MM.1S (cell line): Measurements from ENCODE around the gene ZNF367.
"Not testable (repeated sequence)": the region's sequence is repeated elsewhere in the genome, so short reads cannot be mapped to it uniquely, and the experiment has no call there.

Source experiments
- DNase-seq: peaks from one replicate; pipeline ENCODE4 v3.0.0-alpha.2; 2015
- H2AFZ ChIP-seq: fragments of 300-600 bp; sonication (generic); 2 replicates; pipeline ENCODE4 v1.6.0; 2016; ENCODE audit warnings: antibody characterized with exemption, low read length
- H3F3A ChIP-seq: fragments of 300-600 bp; sonication (generic); 2 replicates; pipeline ENCODE4 v1.6.1; 2016; ENCODE audit warnings: mild to moderate bottlenecking, antibody characterized with exemption, low read length, moderate library complexity, mixed read lengths; ENCODE audit not compliant: insufficient read depth
- H3K27ac ChIP-seq: fragments of 300-600 bp; sonication (generic); 2 replicates; pipeline ENCODE4 v1.5.1; 2016; ENCODE audit warnings: mild to moderate bottlenecking, low read length
- H3K27me3 ChIP-seq: fragments of 300-600 bp; sonication (generic); replicated peaks from 2 replicates; pipeline ENCODE4 v1.6.0; 2016; ENCODE audit warnings: low read length; ENCODE audit not compliant: insufficient read depth
- H3K36me3 ChIP-seq: fragments of 300-600 bp; sonication (generic); replicated peaks from 2 replicates; pipeline ENCODE4 v1.6.1; 2016; ENCODE audit warnings: mild to moderate bottlenecking, low read length, mixed read lengths; ENCODE audit not compliant: insufficient read depth
- H3K4me1 ChIP-seq: fragments of 300-600 bp; sonication (generic); 2 replicates; pipeline ENCODE4 v1.6.1; 2016; ENCODE audit warnings: low read length, mixed read lengths
- H3K4me2 ChIP-seq: fragments of 300-600 bp; sonication (generic); 2 replicates; pipeline ENCODE4 v1.6.0; 2016; ENCODE audit warnings: low read depth, low read length
- H3K4me3 ChIP-seq: fragments of 300-600 bp; sonication (generic); 2 replicates; pipeline ENCODE4 v1.5.1; 2016; ENCODE audit warnings: low read length, mixed read lengths
- H3K79me2 ChIP-seq: fragments of 300-600 bp; sonication (generic); 2 replicates; pipeline ENCODE4 v1.6.1; 2016; ENCODE audit warnings: mixed run types, low read length, mixed read lengths
- H3K9ac ChIP-seq: fragments of 300-600 bp; sonication (generic); 2 replicates; pipeline ENCODE4 v1.6.1; 2016; ENCODE audit warnings: low read length, mixed read lengths
- H3K9me2 ChIP-seq: fragments of 300-600 bp; sonication (generic); replicated peaks from 2 replicates; pipeline ENCODE4 v1.6.1; 2016; ENCODE audit warnings: mild to moderate bottlenecking, low read length, mixed read lengths; ENCODE audit not compliant: insufficient read depth
- H3K9me3 ChIP-seq: fragments of 300-600 bp; sonication (generic); replicated peaks from 2 replicates; pipeline ENCODE4 v1.6.1; 2016; ENCODE audit warnings: mild to moderate bottlenecking, low read length, mixed read lengths; ENCODE audit not compliant: insufficient read depth
- H4K20me1 ChIP-seq: fragments of 300-600 bp; sonication (generic); 2 replicates; pipeline ENCODE4 v1.6.1; 2016; ENCODE audit warnings: mild to moderate bottlenecking, low read length, moderate library complexity, mixed read lengths; ENCODE audit not compliant: insufficient read depth
- EZH2 ChIP-seq: fragments of 300-600 bp; sonication (generic); optimal IDR thresholded peaks from 2 replicates; pipeline ENCODE3; 2017; ENCODE audit warnings: low read depth, mild to moderate bottlenecking, antibody characterized with exemption, low read length, mixed read lengths
- EZH2phosphoT487 ChIP-seq: fragments of 300-600 bp; sonication (generic); IDR thresholded peaks from 2 replicates; pipeline ENCODE4 v1.6.1; 2018; ENCODE audit warnings: antibody characterized with exemption, low read length
- TF ChIP-seq, protein P1 (sequence below): fragments of 300-600 bp; sonication (generic); IDR thresholded peaks from 2 replicates; pipeline ENCODE4 v1.5.1; 2016; ENCODE audit warnings: antibody characterized with exemption, low read length, mixed read lengths

ZNF367 gene

DNA sequence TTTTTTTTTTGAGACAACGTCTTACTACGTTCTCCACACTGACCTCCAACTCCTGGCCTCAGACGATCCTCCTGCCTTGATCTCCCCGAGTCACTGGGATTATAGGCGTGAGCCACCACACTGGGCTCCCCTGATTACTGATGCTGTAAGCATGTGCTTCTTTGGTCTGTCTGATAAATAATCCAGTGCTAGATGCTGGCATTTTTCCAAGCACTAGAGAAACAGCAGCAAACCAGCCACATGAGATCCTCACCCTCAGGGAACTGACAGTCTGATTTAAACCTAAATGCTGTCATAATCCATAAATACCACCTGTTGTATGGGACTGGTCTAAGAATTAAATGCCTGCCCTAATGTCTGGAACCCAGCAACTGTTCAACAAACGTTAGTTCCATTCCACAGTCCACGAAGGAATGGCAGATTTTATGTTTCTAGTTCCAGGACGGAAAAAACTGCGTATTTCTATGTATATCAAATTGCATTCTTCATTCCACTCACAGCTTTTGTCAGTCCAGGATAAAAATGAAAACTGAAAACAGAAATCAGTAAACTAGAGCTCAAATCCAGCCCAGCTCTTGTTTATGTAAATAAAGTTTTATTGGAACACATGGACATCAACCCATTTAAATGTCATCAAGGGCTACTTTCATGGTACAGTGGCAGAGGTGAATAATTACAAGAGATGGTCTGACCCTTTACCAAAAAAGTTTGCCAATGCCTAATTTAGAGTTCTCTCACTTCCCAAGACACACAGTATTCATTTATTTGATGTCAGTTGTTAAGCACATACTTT lies 54.8 kb downstream of the ZNF367 start:
- Histone ChIP-seq H3K36me3 (no peaks in the 10 kb centered on the region), H3K9ac (no peak overlapping the region), H3K27me3 (no peaks in the 10 kb centered on the region), H3K4me3 (no peak overlapping the region), H3F3A (no peaks in the 10 kb centered on the region), H3K4me2 (no peak overlapping the region), H3K9me2 (no peaks in the 10 kb centered on the region), H3K79me2 (no peaks in the 10 kb centered on the region), H3K27ac (no peak overlapping the region), H3K9me3 (no peaks in the 10 kb centered on the region), H4K20me1 (no peaks in the 10 kb centered on the region), H2AFZ (no peak overlapping the region), H3K4me1 (no peaks in the 10 kb centered on the region)
- TF ChIP-seq EZH2phosphoT487 = no peak
- TF ChIP-seq, protein P1, sequence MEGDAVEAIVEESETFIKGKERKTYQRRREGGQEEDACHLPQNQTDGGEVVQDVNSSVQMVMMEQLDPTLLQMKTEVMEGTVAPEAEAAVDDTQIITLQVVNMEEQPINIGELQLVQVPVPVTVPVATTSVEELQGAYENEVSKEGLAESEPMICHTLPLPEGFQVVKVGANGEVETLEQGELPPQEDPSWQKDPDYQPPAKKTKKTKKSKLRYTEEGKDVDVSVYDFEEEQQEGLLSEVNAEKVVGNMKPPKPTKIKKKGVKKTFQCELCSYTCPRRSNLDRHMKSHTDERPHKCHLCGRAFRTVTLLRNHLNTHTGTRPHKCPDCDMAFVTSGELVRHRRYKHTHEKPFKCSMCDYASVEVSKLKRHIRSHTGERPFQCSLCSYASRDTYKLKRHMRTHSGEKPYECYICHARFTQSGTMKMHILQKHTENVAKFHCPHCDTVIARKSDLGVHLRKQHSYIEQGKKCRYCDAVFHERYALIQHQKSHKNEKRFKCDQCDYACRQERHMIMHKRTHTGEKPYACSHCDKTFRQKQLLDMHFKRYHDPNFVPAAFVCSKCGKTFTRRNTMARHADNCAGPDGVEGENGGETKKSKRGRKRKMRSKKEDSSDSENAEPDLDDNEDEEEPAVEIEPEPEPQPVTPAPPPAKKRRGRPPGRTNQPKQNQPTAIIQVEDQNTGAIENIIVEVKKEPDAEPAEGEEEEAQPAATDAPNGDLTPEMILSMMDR = no peak
- no peak for TF ChIP-seq EZH2
- DNase-seq = no peak

DNA sequence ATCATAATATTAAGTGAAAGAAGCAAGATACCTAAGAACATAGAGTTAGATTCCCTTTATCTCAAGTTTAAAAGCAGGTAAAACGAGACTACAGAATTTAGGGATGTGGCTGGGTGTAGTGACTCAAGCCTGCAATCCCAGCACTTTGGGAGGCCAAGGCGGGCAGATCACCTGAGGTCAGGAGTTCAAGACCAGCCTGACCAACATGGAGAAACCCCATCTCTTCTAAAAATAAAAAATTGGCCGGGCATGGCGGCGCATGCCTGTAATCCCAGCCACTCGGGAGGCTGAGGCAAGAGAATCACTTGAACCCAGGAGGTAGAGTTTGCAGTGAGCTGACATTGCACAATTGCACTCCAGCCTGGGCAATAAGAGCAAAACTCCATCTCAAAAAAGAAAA lies 56.1 kb downstream of the ZNF367 start:
- H3K27me3 ChIP-seq, H3K9me3 ChIP-seq: not testable (repeated sequence)

DNA sequence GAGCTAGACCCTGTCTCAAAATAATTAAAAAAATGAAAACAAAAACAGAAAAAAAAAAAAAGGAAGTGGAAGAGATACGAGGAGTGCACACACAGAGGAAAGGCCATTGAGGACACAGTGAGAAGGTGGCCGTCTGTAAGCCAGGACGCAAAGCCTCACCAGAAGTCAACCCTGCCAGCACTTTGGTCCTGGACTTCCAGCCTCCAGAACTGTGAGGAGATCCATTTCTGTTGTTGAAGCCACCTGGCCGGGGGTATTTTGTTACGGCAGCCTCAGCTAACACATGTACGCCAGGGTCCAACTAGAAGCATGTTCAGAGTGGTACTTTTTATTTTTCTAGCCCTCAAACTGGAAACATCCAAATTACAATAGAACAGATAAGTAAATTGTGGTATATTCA lies 56.5 kb downstream of the ZNF367 start:
- no peaks in the 10 kb centered on the region for H3K9me2 ChIP-seq
- H3K27ac ChIP-seq = no peak overlapping the region
- no peaks in the 10 kb centered on the region for H3K79me2 ChIP-seq
- H2AFZ ChIP-seq = no peak overlapping the region
- no peaks in the 10 kb centered on the region for H3K9me3 ChIP-seq
- H3K27me3 ChIP-seq = no peaks in the 10 kb centered on the region
- H3K4me1 ChIP-seq = no peaks in the 10 kb centered on the region
- no peak overlapping the region for H3K4me3 ChIP-seq
- H3F3A ChIP-seq = no peaks in the 10 kb centered on the region
- no peaks in the 10 kb centered on the region for H4K20me1 ChIP-seq
- no peaks in the 10 kb centered on the region for H3K36me3 ChIP-seq
- H3K9ac ChIP-seq = no peak overlapping the region
- TF ChIP-seq, protein P1 = no peak
- no peak for TF ChIP-seq EZH2
- TF ChIP-seq EZH2phosphoT487 = no peak
- DNase-seq = no peak
- no peak overlapping the region for H3K4me2 ChIP-seq

More for the DNA sequence above, 56.1 kb downstream of the ZNF367 start:
- not testable (repeated sequence) for H3K4me1 ChIP-seq, H3K36me3 ChIP-seq, H3K9ac ChIP-seq, H3K9me2 ChIP-seq, H3K4me2 ChIP-seq, H3F3A ChIP-seq, H3K79me2 ChIP-seq, H4K20me1 ChIP-seq, H2AFZ ChIP-seq, H3K4me3 ChIP-seq, H3K27ac ChIP-seq, DNase-seq

DNA sequence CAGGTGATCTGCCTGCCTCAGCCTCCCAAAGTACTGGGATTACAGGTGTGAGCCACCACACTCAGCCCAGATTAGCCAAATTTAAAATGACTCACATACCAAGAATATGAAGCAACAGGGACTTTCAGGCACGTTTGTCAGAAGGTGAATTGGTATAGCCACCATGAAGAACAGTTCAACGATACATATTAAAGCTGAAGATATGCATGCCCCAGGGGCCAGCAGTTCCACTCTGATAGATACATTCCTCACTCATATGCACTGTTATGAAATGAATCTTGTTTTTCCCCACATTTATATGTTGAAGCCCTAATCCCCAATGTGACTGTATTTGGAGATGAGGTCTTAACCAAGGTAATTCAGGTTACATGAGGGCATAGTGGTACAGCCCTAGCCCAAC lies 57.2 kb downstream of the ZNF367 start:
- no peaks in the 10 kb centered on the region for H3K36me3 ChIP-seq

DNA sequence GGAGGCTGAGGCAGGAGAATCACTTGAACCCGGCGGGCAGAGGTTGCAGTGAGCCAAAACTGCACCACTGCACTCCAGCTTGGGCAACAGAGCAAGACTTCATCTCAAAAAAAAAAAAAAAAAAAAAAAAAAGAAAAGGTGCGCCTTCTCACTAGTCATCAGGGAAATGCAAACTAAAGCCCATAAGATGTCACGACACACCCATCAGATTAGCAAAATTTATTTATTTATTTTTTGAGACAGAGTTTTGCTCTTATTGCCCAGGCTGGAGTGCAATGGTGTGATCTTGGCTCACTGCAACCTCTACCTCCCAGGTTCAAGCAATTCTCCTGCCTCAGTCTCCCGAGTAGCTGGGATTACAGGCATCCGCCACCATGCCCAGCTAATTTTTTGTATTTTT lies 57.6 kb downstream of the ZNF367 start:
- H3K27ac ChIP-seq, H3K4me2 ChIP-seq, H3K9ac ChIP-seq, H3F3A ChIP-seq, H3K9me3 ChIP-seq, H4K20me1 ChIP-seq, H2AFZ ChIP-seq, H3K4me3 ChIP-seq, H3K4me1 ChIP-seq, H3K27me3 ChIP-seq, H3K36me3 ChIP-seq, H3K79me2 ChIP-seq, DNase-seq, H3K9me2 ChIP-seq: not testable (repeated sequence)

More for the DNA sequence above, 57.2 kb downstream of the ZNF367 start:
- Histone ChIP-seq H4K20me1 (no peaks in the 10 kb centered on the region), H3F3A (no peaks in the 10 kb centered on the region), H3K27ac (no peak overlapping the region), H3K9me3 (no peaks in the 10 kb centered on the region), H3K4me1 (no peaks in the 10 kb centered on the region), H3K27me3 (no peaks in the 10 kb centered on the region), H3K9me2 (no peaks in the 10 kb centered on the region), H3K4me2 (no peak overlapping the region), H2AFZ (no peak overlapping the region), H3K4me3 (no peak overlapping the region), H3K9ac (no peak overlapping the region), H3K79me2 (no peaks in the 10 kb centered on the region)
- TF ChIP-seq EZH2 = no peak
- TF ChIP-seq, protein P1 = no peak
- no peak for TF ChIP-seq EZH2phosphoT487
- no peak for DNase-seq
